Glomerular visceral epithelial cell (primary cell): ENCODE measurements around the gene PPA2.
"Not testable (repeated sequence)": the region's sequence is repeated elsewhere in the genome, so short reads cannot be mapped to it uniquely, and the experiment has no call there.

Source experiments
- DNase-seq: peaks from one replicate; pipeline ENCODE4 v3.0.0-alpha.2; 2016; ENCODE audit errors: extremely low spot score

The PPA2 gene

GRCh38 chr4:105460306-105460705, 13.6 kb downstream of the PPA2 start:
- no peak for DNase-seq

GRCh38 chr4:105458541-105458940, 15.3 kb downstream of the PPA2 start:
- not testable (repeated sequence) for DNase-seq

- no peak for DNase-seq
These were observed 15.9 kb downstream of the PPA2 start for GRCh38 chr4:105458001-105458400.

GRCh38 chr4:105455998-105456397, 17.9 kb downstream of the PPA2 start:
- DNase-seq, result no peak

- DNase-seq, result no peak
These were observed 18.7 kb downstream of the PPA2 start for GRCh38 chr4:105455182-105455581.

- no peak for DNase-seq
These were observed 20.2 kb downstream of the PPA2 start for GRCh38 chr4:105453550-105454205.

- no peak for DNase-seq
These were observed 22.5 kb downstream of the PPA2 start for GRCh38 chr4:105451346-105451745.

- DNase-seq, result no peak
These were observed 33.0 kb downstream of the PPA2 start for GRCh38 chr4:105440890-105441289.

- no peak for DNase-seq
These were observed 36.2 kb downstream of the PPA2 start for GRCh38 chr4:105437637-105438036.

- DNase-seq, result no peak
These were observed 37.4 kb downstream of the PPA2 start for GRCh38 chr4:105436414-105436813.

GRCh38 chr4:105434940-105435339, 38.9 kb downstream of the PPA2 start:
- no peak for DNase-seq

- DNase-seq, result no peak
These were observed 40.4 kb downstream of the PPA2 start for GRCh38 chr4:105433421-105433820.

- no peak for DNase-seq
These were observed 41.4 kb downstream of the PPA2 start for GRCh38 chr4:105432438-105432837.

GRCh38 chr4:105430811-105431210, 43.1 kb downstream of the PPA2 start:
- no peak for DNase-seq

GRCh38 chr4:105426187-105426897, 47.5 kb downstream of the PPA2 start:
- DNase-seq, result no peak

- no peak for DNase-seq
These were observed 51.5 kb downstream of the PPA2 start for GRCh38 chr4:105422207-105422920.

- DNase-seq, result no peak
These were observed 56.2 kb downstream of the PPA2 start for GRCh38 chr4:105417624-105418023.

GRCh38 chr4:105415281-105415744, 58.5 kb downstream of the PPA2 start:
- DNase-seq, result no peak

- no peak for DNase-seq
These were observed 59.5 kb downstream of the PPA2 start for GRCh38 chr4:105414316-105414715.

- DNase-seq, result not testable (repeated sequence)
These were observed 64.7 kb downstream of the PPA2 start for GRCh38 chr4:105409135-105409534.

GRCh38 chr4:105400901-105401677, 72.8 kb downstream of the PPA2 start:
- no peak for DNase-seq
